HepG2 (cell line): ENCODE data around the gene RPS6KA2. TPM values are rescaled to one million over a fixed set of nuclear protein-coding genes. Genes with fewer than 3 reads are reported as not detected.

Experiments
- BRF2 ChIP-seq: sonication (generic); formaldehyde crosslinking; IDR thresholded peaks from 2 replicates; pipeline ENCODE4 v1.8.1; 2022; ENCODE audit warnings: mild to moderate bottlenecking, missing genetic modification reagents
- CSRNP2 ChIP-seq: sonication (generic); formaldehyde crosslinking; conservative IDR thresholded peaks from 2 replicates; pipeline ENCODE4 v1.8.0; 2022; ENCODE audit warnings: low read depth, missing genetic modification reagents
- GLI4 ChIP-seq: sonication (generic); formaldehyde crosslinking; IDR thresholded peaks from 2 replicates; pipeline ENCODE4 v1.5.1; 2020; ENCODE audit warnings: missing genetic modification reagents, mild to moderate bottlenecking, moderate library complexity, borderline replicate concordance
- GPBP1L1 ChIP-seq: sonication (generic); formaldehyde crosslinking; IDR thresholded peaks from 2 replicates; pipeline ENCODE4 v1.5.0; 2020; ENCODE audit warnings: mild to moderate bottlenecking, missing genetic modification reagents
- JDP2 ChIP-seq: sonication (generic); formaldehyde crosslinking; IDR thresholded peaks from 2 replicates; pipeline ENCODE4 v1.8.1; 2022; ENCODE audit warnings: missing genetic modification reagents, borderline replicate concordance
- KLF9 ChIP-seq: IDR thresholded peaks from 2 replicates; pipeline ENCODE4 v1.6.1; 2016; ENCODE audit warnings: low read depth
- MTA1 ChIP-seq: sonication (generic); formaldehyde crosslinking; IDR thresholded peaks from 2 replicates; pipeline ENCODE4 v1.4.0; 2020; ENCODE audit warnings: missing genetic modification reagents, mild to moderate bottlenecking, borderline replicate concordance
- NCOA1 ChIP-seq: sonication (generic); formaldehyde crosslinking; IDR thresholded peaks from 2 replicates; pipeline ENCODE4 v1.9.0; 2021; ENCODE audit warnings: missing genetic modification reagents
- NFAT5 ChIP-seq: sonication (generic); formaldehyde crosslinking; IDR thresholded peaks from 2 replicates; pipeline ENCODE4 v1.4.0; 2020; ENCODE audit warnings: missing genetic modification reagents
- NRL ChIP-seq: sonication (generic); formaldehyde crosslinking; IDR thresholded peaks from 2 replicates; pipeline ENCODE4 v1.5.0; 2020; ENCODE audit warnings: missing genetic modification reagents, mild to moderate bottlenecking, moderate library complexity, borderline replicate concordance
- REXO4 ChIP-seq: sonication (generic); formaldehyde crosslinking; IDR thresholded peaks from 2 replicates; pipeline ENCODE4 v1.8.0; 2022; ENCODE audit warnings: missing genetic modification reagents, mild to moderate bottlenecking, borderline replicate concordance
- SETDB1 ChIP-seq: sonication (generic); formaldehyde crosslinking; IDR thresholded peaks from 2 replicates; pipeline ENCODE4 v1.5.1; 2020; ENCODE audit warnings: missing genetic modification reagents, mild to moderate bottlenecking, borderline replicate concordance
- ZNF20 ChIP-seq: sonication (generic); formaldehyde crosslinking; IDR thresholded peaks from 2 replicates; pipeline ENCODE4 v1.4.0; 2020; ENCODE audit warnings: mild to moderate bottlenecking, moderate library complexity, missing genetic modification reagents
- ZNF235 ChIP-seq: sonication (generic); formaldehyde crosslinking; IDR thresholded peaks from 2 replicates; pipeline ENCODE4 v1.8.1; 2023; ENCODE audit warnings: mild to moderate bottlenecking, missing genetic modification reagents, borderline replicate concordance
- ZNF263 ChIP-seq: sonication (generic); formaldehyde crosslinking; IDR thresholded peaks from 2 replicates; pipeline ENCODE4 v1.4.0; 2020; ENCODE audit warnings: missing genetic modification reagents
- ZSCAN30 ChIP-seq: sonication (generic); formaldehyde crosslinking; IDR thresholded peaks from 2 replicates; pipeline ENCODE4 v1.5.0; 2020; ENCODE audit warnings: mild to moderate bottlenecking, missing genetic modification reagents
- polyA plus RNA-seq, 8 experiments: library from polyadenylated mRNA; depleted of rRNA in 3 of 8; stranded (reverse) in 7 of 8; unstranded in 1 of 8; fragments of >200 nt; fragmentation: Illumina TruSeq in 4 of 8; extraction: Trizol in 4 of 8; gene quantifications; 2 replicates each; pipeline versions ENCODE4 v1.2.1 to v1.2.3, GENCODE V29; 2011 to 2016; ENCODE audit warnings: low read depth in 4 of 8, missing spikeins in 1 of 8, mixed read lengths in 1 of 8; ENCODE audit not compliant: insufficient read depth in 1 of 8
- total RNA-seq, 5 experiments: library from RNA; depleted of rRNA; stranded (reverse); fragments of >200 nt; fragmentation: Illumina TruSeq; extraction: Trizol; gene quantifications; 2 replicates each; pipeline ENCODE4 v1.2.3, GENCODE V29; 2016; ENCODE audit warnings: low read depth in 1 of 5

RPS6KA2 gene
- total and polyA plus RNA-seq, 2 of the 13 experiments (the other 11 are each of a cell fraction or from before 2014, with no cell fraction given) = 0.22 to 0.38 TPM

GRCh38 chr6:166361077-166361429 lies 266.0 kb downstream of the RPS6KA2 start (continued):
- TF ChIP-seq NFAT5 (peak; percentile 64; the same call in 1 of the 2 replicates), NRL (CRISPR knock-in tag) (no peak), CSRNP2 (no peak), JDP2 (CRISPR knock-in tag) (peak; percentile 82), ZNF235 (CRISPR knock-in tag) (no peak), REXO4 (CRISPR knock-in tag) (no peak), BRF2 (CRISPR knock-in tag) (no peak), NCOA1 (no peak), MTA1 (CRISPR knock-in tag) (no peak), ZNF20 (CRISPR knock-in tag) (0 out of 2 replicates have a peak, but pooled peaks have one; percentile 44), ZSCAN30 (CRISPR knock-in tag) (no peak), KLF9 (CRISPR knock-in tag) (no peak; the same call in 1 of the 2 replicates), GLI4 (CRISPR knock-in tag) (peak; percentile 83; the same call in 1 of the 2 replicates), SETDB1 (CRISPR knock-in tag) (no peak), GPBP1L1 (CRISPR knock-in tag) (no peak), ZNF263 (CRISPR knock-in tag) (0 out of 2 replicates have a peak, but pooled peaks have one; percentile 32)
